GM23338 (cell line): ENCODE measurements around the gene NDN. TPM values are rescaled to one million over a fixed set of nuclear protein-coding genes. Genes with fewer than 3 reads are reported as not detected.

Experiments used
- ATAC-seq: fragments of 200-7000 bp; cut with Tn5 transposase; 3 replicates; pipeline ENCODE4 v1.9.1; 2020
- DNase-seq: peaks from one replicate; pipeline ENCODE4 v3.0.0-alpha.2; 2015; ENCODE audit warnings: low spot score
- H2AFZ ChIP-seq: fragments of 200-600 bp; sonication (generic); 2 replicates; pipeline ENCODE4 v1.8.0; 2016; ENCODE audit warnings: antibody characterized with exemption, mild to moderate bottlenecking, moderate library complexity
- H3F3A ChIP-seq: fragments of 200-600 bp; sonication (generic); replicated peaks from 2 replicates; pipeline ENCODE4 v1.8.0; 2017; ENCODE audit warnings: antibody characterized with exemption, mixed run types, low read depth
- H3K27ac ChIP-seq: fragments of 200-600 bp; sonication (generic); 2 replicates; pipeline ENCODE4 v1.6.1; 2016; ENCODE audit warnings: low read depth
- H3K27me3 ChIP-seq: fragments of 200-600 bp; sonication (generic); 2 replicates; pipeline ENCODE4 v1.8.0; 2016; ENCODE audit warnings: mild to moderate bottlenecking, mixed run types, moderate library complexity; ENCODE audit not compliant: insufficient read depth
- H3K36me3 ChIP-seq: fragments of 200-600 bp; sonication (generic); 2 replicates; pipeline ENCODE4 v1.8.0; 2016; ENCODE audit warnings: mild to moderate bottlenecking; ENCODE audit not compliant: insufficient read depth
- H3K4me1 ChIP-seq: fragments of 200-600 bp; sonication (generic); 2 replicates; pipeline ENCODE4 v1.8.0; 2016; ENCODE audit warnings: mild to moderate bottlenecking, moderate library complexity; ENCODE audit not compliant: insufficient read depth
- H3K4me2 ChIP-seq: fragments of 200-600 bp; sonication (generic); 2 replicates; pipeline ENCODE4 v1.7.1; 2017; ENCODE audit warnings: mixed run types
- H3K4me3 ChIP-seq: fragments of 200-600 bp; sonication (generic); 2 replicates; pipeline ENCODE4 v1.6.1; 2016; ENCODE audit warnings: mixed run types
- H3K79me2 ChIP-seq: fragments of 200-600 bp; sonication (generic); replicated peaks from 2 replicates; pipeline ENCODE4 v1.8.0; 2017; ENCODE audit warnings: mild to moderate bottlenecking; ENCODE audit not compliant: insufficient read depth
- H3K9me2 ChIP-seq: fragments of 200-600 bp; sonication (generic); 2 replicates; pipeline ENCODE4 v1.8.0; 2017; ENCODE audit not compliant: insufficient read depth
- H4K20me1 ChIP-seq: fragments of 200-600 bp; sonication (generic); replicated peaks from 2 replicates; pipeline ENCODE4 v1.8.0; 2017; ENCODE audit warnings: mild to moderate bottlenecking; ENCODE audit not compliant: insufficient read depth
- H3K27ac Mint-ChIP-seq: 2 replicates; pipeline ENCODE4 v1.8.0; 2020; ENCODE audit warnings: inconsistent platforms, mild to moderate bottlenecking, moderate library complexity, mixed read lengths
- H3K27me3 Mint-ChIP-seq: 3 replicates; pipeline ENCODE4 v1.8.0; 2022; ENCODE audit warnings: low read depth, mild to moderate bottlenecking, moderate library complexity, mixed read lengths, inconsistent platforms; ENCODE audit not compliant: insufficient read depth, poor library complexity
- H3K36me3 Mint-ChIP-seq: 3 replicates; pipeline ENCODE4 v1.8.0; 2021; ENCODE audit warnings: low read depth, mild to moderate bottlenecking, inconsistent platforms, moderate library complexity, mixed read lengths
- H3K4me1 Mint-ChIP-seq: 3 replicates; pipeline ENCODE4 v1.8.0; 2020; ENCODE audit warnings: mild to moderate bottlenecking, inconsistent platforms, mixed read lengths
- H3K4me3 Mint-ChIP-seq: 3 replicates; pipeline ENCODE4 v1.8.0; 2021; ENCODE audit warnings: moderate library complexity, mild to moderate bottlenecking, inconsistent platforms, mixed read lengths
- H3K9me3 Mint-ChIP-seq: 3 replicates; pipeline ENCODE4 v1.8.0; 2020; ENCODE audit warnings: moderate library complexity, mild to moderate bottlenecking, inconsistent platforms, mixed read lengths
- REST ChIP-seq: IDR thresholded peaks from one replicate; pipeline ENCODE4 v1.6.1; 2018; ENCODE audit warnings: antibody characterized with exemption; ENCODE audit not compliant: unreplicated experiment
- STAT1 ChIP-seq: IDR thresholded peaks from one replicate; pipeline ENCODE4 v1.6.1; 2016; ENCODE audit warnings: antibody characterized with exemption; ENCODE audit not compliant: unreplicated experiment
- ZNF114 ChIP-seq: fragments of 250-450 bp; sonication (Bioruptor Pico); IDR thresholded peaks from 2 replicates; pipeline ENCODE4 v1.5.0; 2020; ENCODE audit warnings: mild to moderate bottlenecking, moderate library complexity
- ZNF462 ChIP-seq: fragments of 250-450 bp; sonication (Bioruptor Pico); IDR thresholded peaks from 2 replicates; pipeline ENCODE4 v1.5.0; 2020; ENCODE audit warnings: mild to moderate bottlenecking, moderate library complexity
- polyA plus RNA-seq: library from polyadenylated mRNA; unstranded; fragments of >200 nt; fragmentation: Nextera tagmentation; extraction: Ambion mirVana; gene quantifications from 2 replicates; pipeline ENCODE4 v1.2.1, GENCODE V29; 2016
- total RNA-seq: library from RNA; depleted of rRNA; stranded (reverse); fragments of >200 nt; shearing (Covaris generic); gene quantifications from 2 replicates; pipeline ENCODE4 v1.2.3, GENCODE V29; 2014

Gene NDN
- total and polyA plus RNA-seq, 2 experiments from 2014 or later, result 43.7 to 98.1 TPM

- H4K20me1 ChIP-seq, result no peaks in the 10 kb centered on the region
- no peaks in the 10 kb centered on the region for H3K4me1 ChIP-seq
- H3K4me3 Mint-ChIP-seq, result no peak overlapping the region
- no peak overlapping the region for H3K27ac Mint-ChIP-seq
- H3F3A ChIP-seq, result no peaks in the 10 kb centered on the region
- H3K36me3 ChIP-seq, result no peaks in the 10 kb centered on the region
- H2AFZ ChIP-seq, result no peak overlapping the region
- H3K4me3 ChIP-seq, result no peak overlapping the region
- no peaks in the 10 kb centered on the region for H3K4me1 Mint-ChIP-seq
- no peaks in the 10 kb centered on the region for H3K9me2 ChIP-seq
- no peak for TF ChIP-seq ZNF114 (CRISPR knock-in tag)
- no peak for TF ChIP-seq STAT1
- no peak for TF ChIP-seq REST
- TF ChIP-seq ZNF462, result no peak
- ATAC-seq (no peak), DNase-seq (no peak)
- H3K36me3 Mint-ChIP-seq, result peaks cover 4% of the 10 kb centered on the region; the same call in 1 of the 3 replicates
- no peaks in the 10 kb centered on the region for H3K27me3 Mint-ChIP-seq
- peaks cover 21% of the 10 kb centered on the region for H3K9me3 Mint-ChIP-seq
- H3K4me2 ChIP-seq, result no peak overlapping the region
- H3K27me3 ChIP-seq, result no peaks in the 10 kb centered on the region
- no peak overlapping the region for H3K27ac ChIP-seq
- H3K79me2 ChIP-seq, result no peaks in the 10 kb centered on the region
Measured at GRCh38 chr15:23671481-23671880, 15.6 kb downstream of the NDN start.
